Retinal pigment epithelial cell (primary cell): ENCODE data around the gene SCG2.

Experiments
- DNase-seq: peaks from one replicate; pipeline ENCODE4 v3.0.0-alpha.2; 2010; ENCODE audit warnings: low read depth
- H3K4me3 ChIP-seq: 2 replicates; pipeline ENCODE4 v1.5.1; 2011; ENCODE audit warnings: mild to moderate bottlenecking, low read length, control low read depth, moderate library complexity
- CTCF ChIP-seq: conservative IDR thresholded peaks from 2 replicates; pipeline ENCODE4 v1.5.1; 2011; ENCODE audit warnings: low read depth, low read length, control low read depth, inconsistent platforms

The SCG2 gene

GRCh38 chr2:223562078-223562477 is 40.1 kb downstream of the SCG2 start:
- no peak for DNase-seq
- TF ChIP-seq CTCF = no peak
- H3K4me3 ChIP-seq = no peak overlapping the region

GRCh38 chr2:223560749-223561435 is 41.3 kb downstream of the SCG2 start:
- H3K4me3 ChIP-seq = no peak overlapping the region
- no peak for TF ChIP-seq CTCF
- no peak for DNase-seq

GRCh38 chr2:223558970-223559369 is 43.2 kb downstream of the SCG2 start:
- no peak overlapping the region for H3K4me3 ChIP-seq
- DNase-seq = no peak
- no peak for TF ChIP-seq CTCF

GRCh38 chr2:223554923-223555322 is 47.2 kb downstream of the SCG2 start:
- no peak for DNase-seq
- TF ChIP-seq CTCF = no peak
- H3K4me3 ChIP-seq = no peak overlapping the region

- H3K4me3 ChIP-seq = no peak overlapping the region
- DNase-seq = no peak
- no peak for TF ChIP-seq CTCF
Observed at GRCh38 chr2:223549215-223549614, 52.9 kb downstream of the SCG2 start.

- TF ChIP-seq CTCF = no peak
- H3K4me3 ChIP-seq = no peak overlapping the region
- no peak for DNase-seq
Observed at GRCh38 chr2:223548194-223548593, 54.0 kb downstream of the SCG2 start.
